Subcutaneous adipose tissue (tissue), 4 donors: ENCODE measurements around the gene NXPH1. TPM values are rescaled to one million over a fixed set of nuclear protein-coding genes. Genes with fewer than 3 reads are reported as not detected.

Source experiments
- total RNA-seq, 4 donors: library from RNA; depleted of rRNA; stranded (reverse); fragments of >200 nt; gene quantifications; one replicate each; pipeline ENCODE4 v1.1.0, GENCODE V29; 2016
- TF ChIP-seq, protein P1 (sequence below): fragments of 450-650 bp; IDR thresholded peaks from one replicate; pipeline ENCODE4 v1.5.1; 2016; ENCODE audit warnings: low read depth, mild to moderate bottlenecking, control low read depth, antibody characterized with exemption, moderate library complexity

NXPH1 gene
- total RNA-seq, 4 donors from 2014 or later: not detected

DNA sequence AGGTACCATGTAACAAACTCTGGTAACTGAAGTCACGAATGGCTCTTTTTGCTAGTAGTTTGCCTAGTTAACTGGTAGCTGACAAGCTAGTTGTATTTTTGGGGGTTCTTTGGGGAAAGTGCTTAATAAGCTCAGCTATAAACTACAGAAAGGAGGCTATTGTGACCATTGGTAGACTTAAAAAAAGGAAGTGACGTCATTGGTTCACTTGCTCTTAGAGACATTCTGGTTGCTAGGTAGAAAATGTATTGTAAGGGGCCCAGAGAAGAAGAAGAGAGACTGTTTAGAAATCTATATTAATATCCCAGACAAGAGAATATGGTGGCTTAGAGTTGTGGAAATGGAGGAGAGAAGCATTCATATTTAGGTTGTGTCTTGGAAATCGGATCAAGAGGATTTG, 103.0 kb downstream of the NXPH1 start:
- TF ChIP-seq, protein P1, sequence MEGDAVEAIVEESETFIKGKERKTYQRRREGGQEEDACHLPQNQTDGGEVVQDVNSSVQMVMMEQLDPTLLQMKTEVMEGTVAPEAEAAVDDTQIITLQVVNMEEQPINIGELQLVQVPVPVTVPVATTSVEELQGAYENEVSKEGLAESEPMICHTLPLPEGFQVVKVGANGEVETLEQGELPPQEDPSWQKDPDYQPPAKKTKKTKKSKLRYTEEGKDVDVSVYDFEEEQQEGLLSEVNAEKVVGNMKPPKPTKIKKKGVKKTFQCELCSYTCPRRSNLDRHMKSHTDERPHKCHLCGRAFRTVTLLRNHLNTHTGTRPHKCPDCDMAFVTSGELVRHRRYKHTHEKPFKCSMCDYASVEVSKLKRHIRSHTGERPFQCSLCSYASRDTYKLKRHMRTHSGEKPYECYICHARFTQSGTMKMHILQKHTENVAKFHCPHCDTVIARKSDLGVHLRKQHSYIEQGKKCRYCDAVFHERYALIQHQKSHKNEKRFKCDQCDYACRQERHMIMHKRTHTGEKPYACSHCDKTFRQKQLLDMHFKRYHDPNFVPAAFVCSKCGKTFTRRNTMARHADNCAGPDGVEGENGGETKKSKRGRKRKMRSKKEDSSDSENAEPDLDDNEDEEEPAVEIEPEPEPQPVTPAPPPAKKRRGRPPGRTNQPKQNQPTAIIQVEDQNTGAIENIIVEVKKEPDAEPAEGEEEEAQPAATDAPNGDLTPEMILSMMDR: no peak

DNA sequence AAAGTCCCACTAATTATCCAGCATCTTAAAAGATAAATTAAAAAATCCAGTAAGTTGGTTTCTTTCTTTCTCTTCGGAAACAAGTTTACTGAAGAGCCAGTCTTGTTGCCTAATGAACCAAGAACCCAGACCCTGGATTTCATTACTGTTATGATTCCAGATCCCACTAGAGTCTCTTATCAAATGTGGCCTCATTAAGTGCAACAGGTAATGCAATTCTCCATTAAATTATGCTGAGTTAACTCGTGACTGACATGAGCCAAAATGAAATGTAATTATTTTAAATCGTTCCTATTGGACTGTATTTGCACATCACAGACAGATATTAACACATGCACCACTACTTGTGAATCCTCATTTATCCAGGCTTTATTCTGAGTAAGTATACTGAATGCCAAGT, 115.6 kb downstream of the NXPH1 start:
- TF ChIP-seq, protein P1: no peak

DNA sequence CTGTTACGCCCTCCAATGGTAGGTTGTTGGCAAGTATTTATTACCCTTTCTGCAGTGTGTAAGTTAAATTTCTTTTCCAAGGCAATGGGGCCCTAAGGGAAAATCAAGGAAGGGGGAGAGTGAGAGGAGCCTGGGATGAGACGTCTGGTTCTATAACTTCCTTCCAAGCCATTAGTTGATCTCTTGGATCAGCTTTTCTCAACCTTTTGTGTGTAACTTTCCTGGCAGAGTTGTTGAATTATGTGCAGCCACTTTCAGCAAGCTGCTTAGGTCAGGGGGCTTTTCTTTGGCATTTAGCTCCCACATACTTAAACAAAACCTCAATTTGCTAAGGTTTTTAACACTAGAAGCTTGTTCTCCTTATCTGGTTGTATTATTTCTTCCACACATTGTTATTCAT, 127.1 kb downstream of the NXPH1 start:
- TF ChIP-seq, protein P1: no peak

DNA sequence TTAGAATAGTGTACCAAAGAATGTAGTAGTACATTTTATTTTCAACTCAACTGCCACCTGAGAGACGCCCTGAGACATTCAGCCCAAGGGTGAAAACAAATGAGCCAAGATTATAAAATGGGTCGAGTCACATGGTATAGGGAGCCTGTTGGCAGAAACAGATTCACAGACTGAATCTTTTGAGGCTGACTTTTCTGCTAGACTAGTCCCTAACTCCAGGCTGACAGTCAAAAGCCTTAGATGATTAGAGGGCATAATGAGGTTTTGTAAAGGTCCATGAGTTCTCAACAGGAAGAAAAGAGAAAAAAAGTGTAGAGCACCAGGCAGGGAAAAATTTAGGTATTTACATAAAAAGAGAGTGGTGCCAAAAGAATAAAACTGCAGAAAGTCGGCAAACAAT, 128.0 kb downstream of the NXPH1 start:
- TF ChIP-seq, protein P1: no peak

DNA sequence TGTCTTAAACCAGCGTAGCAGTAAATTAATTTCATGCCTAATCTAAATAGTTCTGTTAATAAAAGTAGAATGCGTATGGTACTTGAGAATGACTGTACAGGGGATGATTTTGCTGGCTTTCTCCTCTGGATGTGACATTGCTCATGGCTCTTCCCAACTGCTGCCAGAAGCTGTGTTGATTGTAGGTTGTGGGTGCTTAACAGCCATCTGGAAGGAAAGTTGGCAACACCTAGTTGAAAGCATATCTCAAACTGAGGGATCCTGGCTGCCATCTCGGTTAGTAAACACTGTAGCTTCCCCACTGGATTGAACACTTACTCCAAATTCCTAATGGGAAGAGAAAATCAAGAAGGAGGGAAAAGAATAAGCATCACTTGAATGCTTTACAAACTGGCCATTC, 130.9 kb downstream of the NXPH1 start:
- TF ChIP-seq, protein P1: no peak

DNA sequence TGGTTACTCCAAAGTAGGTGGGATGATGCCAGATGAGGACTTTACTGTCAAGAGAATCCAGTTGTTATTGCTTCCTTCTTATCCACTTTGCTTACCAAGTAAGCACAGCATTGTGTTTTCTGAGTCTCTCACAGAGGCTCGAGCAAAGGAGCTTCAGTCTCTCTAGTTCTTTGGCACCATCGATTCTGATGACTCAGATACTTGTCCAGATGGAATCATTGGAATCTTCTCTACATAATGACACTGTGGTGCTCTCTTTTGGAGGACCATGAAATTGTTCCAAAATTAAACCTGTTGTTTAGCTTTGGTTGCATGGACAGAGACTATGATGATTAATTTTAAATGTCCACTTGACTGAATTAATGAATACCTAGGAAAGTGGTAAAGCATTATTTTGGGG, 132.6 kb downstream of the NXPH1 start:
- TF ChIP-seq, protein P1: no peak

DNA sequence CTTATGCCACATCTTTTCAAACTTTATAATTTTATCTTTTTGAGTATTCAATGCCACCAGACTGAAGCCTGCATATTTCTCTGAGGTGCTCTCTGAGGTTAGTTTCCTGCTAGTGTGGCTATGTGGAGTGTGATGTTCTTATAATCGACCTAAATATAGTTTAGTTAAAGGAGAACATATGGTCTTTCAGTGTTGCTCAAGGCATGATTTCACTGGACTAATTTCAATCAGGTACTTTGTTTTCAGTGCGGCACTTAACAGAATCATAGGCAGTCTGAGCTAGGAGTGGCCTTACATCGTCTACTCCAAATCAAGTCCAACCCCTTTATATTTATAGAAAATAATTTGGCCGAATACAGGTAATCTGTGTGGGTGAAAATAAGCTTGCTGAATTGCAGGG, 134.2 kb downstream of the NXPH1 start:
- TF ChIP-seq, protein P1: no peak
